Ovary (tissue), 3 donors: ENCODE data around the gene UBA5.

Experiments
- EP300 ChIP-seq: sonication (generic); formaldehyde crosslinking; IDR thresholded peaks from one replicate; pipeline ENCODE4 v1.6.1; 2017; ENCODE audit warnings: antibody characterized with exemption
- POLR2A ChIP-seq: fragments of 450-650 bp; IDR thresholded peaks from one replicate; pipeline ENCODE4 v1.6.1; 2017; ENCODE audit warnings: antibody characterized with exemption, mild to moderate bottlenecking, moderate library complexity
- TF ChIP-seq, protein P1 (sequence below), 3 donors: fragments of 450-650 bp in 2 of 3; fragments of 200-600 bp in 1 of 3; IDR thresholded peaks; one replicate each; pipeline versions ENCODE4 v1.5.1 to v1.8.0; 2016 to 2022; ENCODE audit warnings: antibody characterized with exemption in 3 of 3, mild to moderate bottlenecking in 1 of 3
- donor health status: DM: no; HTN: no; CAD: no.

GRCh38 chr3:132642539-132642847 lies 17.6 kb upstream of the UBA5 start:
- TF ChIP-seq, protein P1, sequence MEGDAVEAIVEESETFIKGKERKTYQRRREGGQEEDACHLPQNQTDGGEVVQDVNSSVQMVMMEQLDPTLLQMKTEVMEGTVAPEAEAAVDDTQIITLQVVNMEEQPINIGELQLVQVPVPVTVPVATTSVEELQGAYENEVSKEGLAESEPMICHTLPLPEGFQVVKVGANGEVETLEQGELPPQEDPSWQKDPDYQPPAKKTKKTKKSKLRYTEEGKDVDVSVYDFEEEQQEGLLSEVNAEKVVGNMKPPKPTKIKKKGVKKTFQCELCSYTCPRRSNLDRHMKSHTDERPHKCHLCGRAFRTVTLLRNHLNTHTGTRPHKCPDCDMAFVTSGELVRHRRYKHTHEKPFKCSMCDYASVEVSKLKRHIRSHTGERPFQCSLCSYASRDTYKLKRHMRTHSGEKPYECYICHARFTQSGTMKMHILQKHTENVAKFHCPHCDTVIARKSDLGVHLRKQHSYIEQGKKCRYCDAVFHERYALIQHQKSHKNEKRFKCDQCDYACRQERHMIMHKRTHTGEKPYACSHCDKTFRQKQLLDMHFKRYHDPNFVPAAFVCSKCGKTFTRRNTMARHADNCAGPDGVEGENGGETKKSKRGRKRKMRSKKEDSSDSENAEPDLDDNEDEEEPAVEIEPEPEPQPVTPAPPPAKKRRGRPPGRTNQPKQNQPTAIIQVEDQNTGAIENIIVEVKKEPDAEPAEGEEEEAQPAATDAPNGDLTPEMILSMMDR (IDR thresholded peaks at IDR 0.05), result no peak
- no peak for TF ChIP-seq POLR2A
- TF ChIP-seq EP300, result no peak
